HEK293T (cell line): ENCODE data around the gene AURKB.
A peak's percentile ranks its signal among the peaks of the same experiment; 100 is the strongest.

ENCODE experiments used
- ARNT ChIP-seq: fragments of 450-650 bp; IDR thresholded peaks from 2 replicates; pipeline ENCODE4 v1.6.1; 2017; ENCODE audit warnings: mild to moderate bottlenecking
- ELF4 ChIP-seq: fragments of 450-650 bp; IDR thresholded peaks from 2 replicates; pipeline ENCODE4 v1.6.1; 2017; ENCODE audit warnings: antibody characterized with exemption
- FOXA1 ChIP-seq: fragments of 450-650 bp; IDR thresholded peaks from 2 replicates; pipeline ENCODE4 v1.6.1; 2016; ENCODE audit warnings: mild to moderate bottlenecking
- FOXM1 ChIP-seq: fragments of 450-650 bp; IDR thresholded peaks from 2 replicates; pipeline ENCODE4 v1.6.1; 2017; ENCODE audit warnings: mild to moderate bottlenecking, borderline replicate concordance
- SP1 ChIP-seq: fragments of 450-650 bp; IDR thresholded peaks from 2 replicates; pipeline ENCODE4 v1.6.1; 2017
- SUZ12 ChIP-seq: fragments of 450-650 bp; IDR thresholded peaks from 2 replicates; pipeline ENCODE4 v1.6.1; 2016; ENCODE audit warnings: mild to moderate bottlenecking
- TARDBP ChIP-seq: fragments of 450-650 bp; IDR thresholded peaks from 2 replicates; pipeline ENCODE4 v1.6.1; 2016
- ZNF384 ChIP-seq: fragments of 450-650 bp; IDR thresholded peaks from 2 replicates; pipeline ENCODE4 v1.6.1; 2016

DNA sequence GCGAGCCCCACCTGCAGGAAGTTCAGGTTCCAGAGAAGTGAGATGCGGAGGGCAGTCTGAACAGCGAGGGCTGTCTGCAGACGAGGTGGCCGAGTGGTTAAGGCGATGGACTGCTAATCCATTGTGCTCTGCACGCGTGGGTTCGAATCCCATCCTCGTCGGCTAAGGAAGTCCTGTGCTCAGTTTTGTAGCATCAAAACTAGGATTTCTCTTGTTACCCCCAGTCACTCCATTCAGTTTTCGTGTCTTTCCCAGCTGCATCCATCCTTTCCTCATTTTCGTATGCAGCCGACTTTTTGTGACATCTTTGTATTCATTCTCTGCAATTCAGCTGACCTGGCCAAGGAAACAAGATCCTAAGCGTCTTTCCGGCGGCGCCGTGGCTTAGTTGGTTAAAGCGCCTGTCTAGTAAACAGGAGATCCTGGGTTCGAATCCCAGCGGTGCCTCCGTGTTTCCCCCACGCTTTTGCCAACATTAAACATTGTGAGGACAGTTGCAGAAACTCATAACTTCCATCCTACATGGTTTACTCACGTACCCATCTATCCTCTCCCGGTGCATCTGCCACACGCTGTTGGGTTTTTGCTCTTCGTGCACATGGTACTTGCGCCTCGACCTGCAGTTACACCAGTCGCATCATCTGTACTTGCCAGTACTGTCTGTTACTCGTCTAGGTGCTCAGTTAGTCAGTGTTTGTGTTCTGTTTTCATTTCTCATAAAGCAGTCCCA lies 23.4 kb downstream of the AURKB start:
- TF ChIP-seq FOXA1 (no peak), ELF4 (no peak), SUZ12 (no peak), SP1 (no peak), TARDBP (no peak), FOXM1 (no peak), ZNF384 (no peak), ARNT (peak; percentile 5; the same call in 1 of the 2 replicates)
